NCI-H345 treated with DMSO at 0.1 percent for 48 hours (cell line): ENCODE data around the gene MOGAT3.
A peak's percentile ranks its signal among the peaks of the same experiment; 100 is the strongest.

Experiments
- DNase-seq: peaks from one replicate; lab custom pipeline; 2025; ENCODE audit not compliant: unreplicated experiment; lab: John Stamatoyannopoulos, UW

MOGAT3 gene

GRCh38 chr7:101233907-101234547 lies 33.2 kb upstream of the MOGAT3 start:
- DNase-seq = no peak

- DNase-seq = peak; percentile 62
These were observed 31.5 kb upstream of the MOGAT3 start for GRCh38 chr7:101232141-101232850.

- DNase-seq = no peak
These were observed 30.8 kb upstream of the MOGAT3 start for GRCh38 chr7:101231644-101232043.

- no peak for DNase-seq
These were observed 25.9 kb upstream of the MOGAT3 start for GRCh38 chr7:101226721-101227120.

GRCh38 chr7:101225650-101226049 lies 24.8 kb upstream of the MOGAT3 start:
- DNase-seq = no peak

GRCh38 chr7:101223528-101223927 lies 22.7 kb upstream of the MOGAT3 start:
- DNase-seq = no peak

DNA sequence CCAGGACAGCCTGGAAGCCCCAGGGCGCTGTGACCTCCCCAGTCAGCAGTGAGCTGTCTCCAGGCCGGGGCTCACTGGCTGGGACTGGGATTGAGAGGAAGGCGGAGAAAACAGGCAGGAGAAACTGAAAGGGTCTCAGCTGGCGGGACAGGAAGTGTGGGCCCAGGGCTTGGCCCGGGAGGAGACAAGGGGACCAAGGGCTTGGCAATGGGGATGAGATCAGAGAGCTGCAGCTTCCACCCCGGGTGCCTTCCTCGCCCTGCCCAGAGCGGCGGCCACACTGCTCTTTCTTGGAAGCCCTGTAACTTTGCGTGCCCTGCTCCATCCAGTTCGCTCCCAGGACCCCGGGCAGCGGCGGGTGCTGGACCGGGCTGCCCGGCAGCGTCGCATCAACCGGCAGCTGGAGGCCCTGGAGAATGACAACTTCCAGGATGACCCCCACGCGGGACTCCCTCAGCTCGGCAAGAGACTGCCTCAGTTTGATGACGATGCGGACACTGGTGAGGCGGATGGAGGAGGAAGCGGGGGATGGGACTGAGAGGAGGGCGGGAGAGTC lies 21.5 kb upstream of the MOGAT3 start:
- no peak for DNase-seq

DNA sequence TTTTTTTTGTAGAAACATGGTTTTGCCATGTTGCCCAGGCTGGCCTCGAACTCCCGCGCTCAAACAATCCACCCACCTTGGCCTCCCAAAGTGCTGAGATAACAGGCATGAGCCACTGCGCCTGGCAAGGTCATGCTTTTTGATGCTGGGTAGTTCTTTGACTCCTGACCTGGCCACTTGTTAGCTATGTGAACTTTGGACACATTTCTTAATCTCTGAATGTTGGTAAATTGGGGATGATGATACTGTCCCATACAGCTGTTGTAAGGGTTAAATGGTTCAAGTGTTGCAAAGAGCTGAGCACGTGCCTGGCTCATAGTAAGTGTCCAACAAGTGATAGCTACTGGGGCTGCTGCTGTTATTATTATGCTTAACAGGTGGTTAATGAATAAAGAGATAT lies 19.5 kb upstream of the MOGAT3 start:
- no peak for DNase-seq

DNA sequence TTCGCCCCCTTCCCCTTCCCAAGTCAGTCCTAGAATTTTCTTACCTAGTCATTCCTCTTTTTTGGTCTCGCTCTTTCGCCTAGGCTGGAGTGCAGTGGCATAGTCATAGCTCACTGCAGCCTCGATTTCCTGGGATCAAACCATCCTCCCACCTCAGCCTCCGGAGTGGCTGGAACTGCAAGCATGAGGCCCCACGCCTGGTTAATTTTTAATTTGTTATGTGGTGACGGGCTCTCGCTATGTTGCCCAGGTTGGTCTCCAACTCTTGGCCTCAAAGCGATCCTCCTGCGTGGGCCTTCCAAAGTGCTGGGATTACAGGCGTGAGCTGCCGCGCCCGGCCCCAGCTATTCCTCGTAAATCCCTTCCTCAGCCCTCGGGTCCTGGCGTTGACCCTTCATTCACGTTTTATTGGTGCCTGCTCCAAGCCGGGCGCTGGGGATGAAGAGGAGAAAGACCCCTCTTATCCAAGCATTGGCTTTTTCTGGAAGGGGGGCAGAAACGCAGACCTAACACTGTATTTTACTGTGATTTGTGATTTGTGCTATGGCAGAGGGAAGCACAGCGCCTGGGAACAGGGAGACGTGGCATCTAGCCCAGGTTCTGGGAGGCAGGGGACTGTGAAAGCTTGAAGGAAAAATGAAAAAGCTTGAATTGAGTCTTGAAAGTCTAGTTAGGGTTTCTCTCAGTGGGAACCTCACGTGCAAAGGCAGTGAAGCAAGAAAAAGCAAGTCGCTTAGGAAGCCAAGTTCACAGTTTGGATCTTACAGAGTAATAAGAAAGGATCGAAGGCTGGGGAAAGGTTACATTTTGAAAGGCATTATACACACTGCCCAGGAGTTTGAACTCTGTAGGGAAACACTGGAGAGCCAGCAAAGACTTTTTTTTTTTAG lies 17.6 kb upstream of the MOGAT3 start:
- DNase-seq = no peak

DNA sequence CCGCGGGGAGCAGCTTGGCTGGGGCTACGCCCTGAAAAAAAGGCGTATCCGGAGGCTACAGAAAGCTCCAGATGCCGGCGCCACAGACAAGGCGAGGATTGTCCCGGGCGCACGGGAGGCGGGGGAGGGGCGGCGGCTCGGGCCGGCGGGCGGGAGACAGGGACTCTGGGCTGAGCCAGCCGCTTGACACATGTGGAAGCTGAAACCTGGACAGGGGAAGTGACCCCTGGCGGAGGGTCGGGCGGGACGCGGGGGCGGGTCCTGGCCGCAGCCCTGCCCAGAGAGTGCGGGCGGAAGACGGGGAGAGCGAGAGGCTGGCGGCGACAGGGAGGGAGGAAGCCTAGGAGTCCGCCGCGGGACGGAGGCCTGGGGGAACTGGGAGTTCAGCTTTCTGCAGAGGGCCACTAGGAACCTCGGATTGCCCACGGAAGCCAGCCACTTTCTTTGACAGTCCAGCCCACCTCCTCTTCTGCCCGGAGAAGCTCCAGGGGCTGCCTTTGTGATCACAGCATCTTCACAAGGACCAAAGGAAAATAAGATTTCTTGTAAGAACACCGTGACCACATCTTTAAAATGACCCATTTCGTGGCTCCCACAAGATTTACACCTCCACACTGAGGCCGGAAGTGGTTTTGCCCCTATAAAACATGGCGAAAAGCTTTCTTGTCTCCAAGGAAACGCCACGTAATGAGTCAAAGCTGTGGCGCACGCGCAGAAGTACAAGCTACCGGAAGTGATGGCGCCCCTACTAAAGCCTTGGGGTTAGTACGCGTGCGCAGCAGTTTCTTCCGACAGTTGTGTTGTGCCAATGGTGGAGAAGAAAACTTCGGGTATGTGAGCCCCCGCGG lies 16.8 kb upstream of the MOGAT3 start, which contains the start of the genes PLOD3 and ZNHIT1:
PLOD3 (minus strand) TSS at position 194 of the 848 bp plus-strand sequence. CDS start 307 bp downstream, outside the sequence.
ZNHIT1 (plus strand) TSS at position 778 of the 848 bp plus-strand sequence; CDS start at position 809, 31 bp downstream.
- peak; percentile 98 for DNase-seq

DNA sequence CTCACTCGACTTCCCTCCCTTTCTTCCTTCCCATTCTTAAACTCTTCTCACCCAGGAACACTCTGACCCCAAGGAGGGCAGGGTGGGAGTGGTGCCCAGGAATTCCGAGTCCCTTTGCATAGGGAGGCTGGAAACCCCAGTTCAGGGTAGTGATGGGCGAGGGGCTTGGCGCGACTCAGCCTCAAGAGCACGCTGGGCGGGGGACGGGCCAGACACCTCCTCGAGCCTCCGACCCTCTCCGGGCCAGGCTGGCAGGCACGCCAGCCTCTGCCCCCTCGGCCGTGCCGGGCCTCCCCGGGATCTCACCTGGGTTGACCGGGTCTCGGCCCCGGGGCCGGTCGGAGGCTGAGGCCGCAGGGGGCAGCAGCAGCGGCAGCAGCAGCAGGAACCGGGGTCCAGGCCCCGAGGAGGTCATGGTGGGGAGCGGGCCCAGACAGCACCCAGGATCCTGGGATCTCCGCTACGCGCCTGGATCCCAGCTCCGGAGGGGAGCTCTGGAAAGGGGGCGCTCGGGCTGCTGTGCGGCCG lies 16.1 kb upstream of the MOGAT3 start:
- no peak for DNase-seq

- no peak for DNase-seq
These were observed 15.4 kb upstream of the MOGAT3 start for GRCh38 chr7:101216001-101216859.

GRCh38 chr7:101212014-101212413 lies 11.2 kb upstream of the MOGAT3 start:
- DNase-seq = no peak

- DNase-seq = no peak
These were observed 10.7 kb upstream of the MOGAT3 start for GRCh38 chr7:101211501-101211900.

DNA sequence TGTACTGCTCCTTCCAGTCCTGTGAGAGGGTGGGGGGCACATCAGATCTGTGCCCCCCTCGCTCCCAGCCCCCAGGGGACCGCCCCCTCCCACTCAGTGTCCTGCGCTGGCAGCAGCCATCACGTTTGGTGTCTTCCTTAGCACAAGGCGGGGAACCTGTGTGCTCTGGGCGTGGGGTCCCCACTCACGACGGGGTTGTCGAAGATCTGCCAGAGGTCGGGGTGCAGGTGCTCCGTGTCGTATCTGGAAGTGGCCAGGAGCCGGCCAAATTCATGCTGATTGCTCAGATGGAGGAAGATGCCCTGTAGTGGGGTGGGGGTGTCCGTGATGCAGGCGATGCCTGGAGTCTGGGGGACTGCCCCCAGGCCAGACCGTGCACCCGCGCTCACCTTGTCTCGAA lies 9.3 kb upstream of the MOGAT3 start:
- no peak for DNase-seq

DNA sequence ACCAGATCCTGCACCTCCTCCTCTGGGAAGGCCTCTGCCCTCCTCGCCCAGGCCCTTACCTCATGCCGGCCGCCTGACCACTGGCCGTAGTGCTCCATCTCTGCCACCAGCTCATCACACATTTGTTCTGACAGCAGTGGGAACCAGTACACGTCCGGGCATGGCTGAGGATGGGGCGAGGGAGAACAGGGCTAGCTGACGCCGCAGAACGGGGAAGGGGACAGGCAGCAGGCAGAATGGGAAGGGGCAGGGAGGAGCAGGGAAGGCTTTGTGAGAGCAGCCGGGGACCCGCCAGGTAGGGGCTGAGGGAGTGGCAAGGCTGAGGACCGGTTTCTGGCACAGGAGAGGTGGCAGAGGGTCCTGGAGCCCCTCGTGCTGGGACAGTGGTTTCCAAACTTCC lies 8.0 kb upstream of the MOGAT3 start:
- DNase-seq = no peak

- no peak for DNase-seq
These were observed 6.6 kb upstream of the MOGAT3 start for GRCh38 chr7:101207459-101207858.

DNA sequence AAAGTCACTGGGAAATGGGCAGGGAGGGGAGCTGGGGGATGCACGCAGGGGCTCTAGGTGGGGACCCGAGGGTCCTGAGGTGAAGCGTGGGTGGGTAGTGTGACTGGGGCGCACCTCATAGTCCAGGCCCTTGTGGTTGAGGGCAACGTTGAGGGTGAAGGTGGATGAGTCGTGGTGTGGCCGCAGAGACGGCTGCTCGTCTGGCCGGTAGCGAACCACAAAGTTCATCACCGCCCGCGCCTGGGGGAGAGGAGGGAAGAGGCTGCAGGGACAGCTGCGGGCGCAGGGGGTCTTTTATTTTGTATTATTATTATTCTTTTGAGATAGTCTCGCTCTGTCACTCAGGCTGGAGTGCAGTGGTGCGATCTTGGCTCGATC lies 5.8 kb upstream of the MOGAT3 start:
- no peak for DNase-seq
